ENCODE results near the gene KRTAP4-9.
"Not testable (repeated sequence)": the region's sequence is repeated elsewhere in the genome, so short reads cannot be mapped to it uniquely, and the experiment has no call there.

The KRTAP4-9 gene

DNA sequence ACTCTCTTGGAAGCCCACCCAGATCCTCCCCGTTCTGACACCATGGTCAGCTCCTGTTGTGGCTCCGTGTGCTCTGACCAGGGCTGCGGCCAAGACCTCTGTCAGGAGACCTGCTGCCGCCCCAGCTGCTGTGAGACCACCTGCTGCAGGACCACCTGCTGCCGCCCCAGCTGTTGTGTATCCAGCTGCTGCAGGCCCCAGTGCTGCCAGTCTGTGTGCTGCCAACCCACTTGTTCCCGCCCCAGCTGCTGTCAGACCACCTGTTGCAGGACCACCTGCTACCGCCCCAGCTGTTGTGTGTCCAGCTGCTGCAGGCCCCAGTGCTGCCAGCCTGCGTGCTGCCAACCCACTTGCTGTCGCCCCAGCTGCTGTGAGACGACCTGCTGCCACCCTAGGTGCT lies at the start of gene KRTAP4-9:
Gene KRTAP4-9 (plus strand): TSS at position 43 of the 400 bp plus-strand sequence. CDS start 0 bp downstream, at position 43.
- not testable (repeated sequence) for DNase-seq

DNA sequence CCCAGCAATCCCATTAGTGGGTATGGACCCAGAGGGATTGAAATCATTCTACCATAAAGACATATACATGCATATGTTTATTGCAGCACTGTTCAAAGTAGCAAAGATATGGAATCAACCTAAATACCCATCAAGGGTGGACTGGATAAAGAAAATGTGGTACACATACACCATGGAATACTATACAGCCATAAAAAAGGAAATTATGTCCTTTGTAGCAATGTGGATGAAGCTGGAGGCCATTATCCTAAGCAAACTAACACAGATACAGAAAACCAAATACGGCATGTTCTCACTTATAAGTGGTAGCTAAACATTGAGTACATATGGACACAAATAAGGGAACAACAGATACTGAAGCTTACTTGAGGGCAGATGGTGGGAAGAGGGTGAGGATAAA lies 47.6 kb upstream of the KRTAP4-9 start:
- no peak for DNase-seq

DNA sequence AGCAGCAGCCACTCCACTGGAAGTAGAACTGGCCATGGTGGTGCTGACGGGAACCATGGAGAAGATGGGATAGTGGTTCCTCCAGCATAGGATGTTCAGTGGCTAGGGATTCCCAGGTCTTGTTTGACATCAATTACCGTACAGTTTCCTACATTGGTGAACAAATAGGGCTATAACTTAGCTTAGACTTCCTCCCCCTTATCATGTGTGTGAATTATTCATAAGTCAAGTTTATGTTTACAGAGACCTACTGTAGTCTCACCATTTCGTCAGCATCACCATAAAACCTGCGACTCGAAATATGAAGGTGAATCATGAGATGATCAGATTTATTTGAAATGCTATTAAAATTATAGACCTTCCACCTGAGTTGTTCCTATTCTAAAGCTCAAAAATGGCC lies 46.4 kb upstream of the KRTAP4-9 start:
- DNase-seq = no peak

DNA sequence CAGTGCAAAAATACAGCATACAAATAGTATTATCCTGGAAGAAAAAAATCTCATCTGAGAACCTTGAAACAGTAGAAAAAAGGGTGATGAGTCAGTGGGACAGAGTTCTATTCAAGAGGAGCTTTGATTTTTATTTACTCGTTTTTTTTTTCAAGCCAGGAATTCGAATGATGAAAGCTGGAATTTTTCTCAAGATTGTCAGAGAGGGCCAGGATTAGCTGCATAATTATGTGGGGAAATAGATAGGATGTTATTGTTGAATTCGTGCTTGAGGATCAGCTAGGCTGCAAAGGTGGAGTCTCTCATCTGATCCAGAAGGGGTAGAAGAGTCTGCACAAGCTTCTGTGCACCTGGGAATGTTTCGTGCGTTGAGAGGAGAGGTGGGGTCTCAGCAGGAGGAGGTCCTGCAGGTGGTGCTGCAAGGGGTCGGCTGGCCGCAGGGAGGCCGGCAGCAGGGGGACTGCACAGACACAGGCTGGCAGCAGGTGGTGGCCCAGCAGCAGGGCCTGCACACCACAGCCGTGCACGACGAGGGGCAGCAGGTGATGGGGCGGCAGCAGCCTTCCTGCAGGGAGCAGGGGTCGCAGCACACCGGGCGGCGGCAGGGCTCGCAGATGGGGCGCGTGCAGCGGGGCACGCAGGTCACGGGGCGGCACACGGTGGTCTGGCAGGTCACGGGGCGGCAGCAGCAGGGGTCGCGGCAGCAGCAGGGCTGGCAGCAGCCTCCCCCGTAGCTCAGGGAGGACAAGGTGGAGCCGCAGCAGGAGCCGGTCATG lies 45.7 kb upstream of the KRTAP4-9 start:
- DNase-seq = not testable (repeated sequence)

DNA sequence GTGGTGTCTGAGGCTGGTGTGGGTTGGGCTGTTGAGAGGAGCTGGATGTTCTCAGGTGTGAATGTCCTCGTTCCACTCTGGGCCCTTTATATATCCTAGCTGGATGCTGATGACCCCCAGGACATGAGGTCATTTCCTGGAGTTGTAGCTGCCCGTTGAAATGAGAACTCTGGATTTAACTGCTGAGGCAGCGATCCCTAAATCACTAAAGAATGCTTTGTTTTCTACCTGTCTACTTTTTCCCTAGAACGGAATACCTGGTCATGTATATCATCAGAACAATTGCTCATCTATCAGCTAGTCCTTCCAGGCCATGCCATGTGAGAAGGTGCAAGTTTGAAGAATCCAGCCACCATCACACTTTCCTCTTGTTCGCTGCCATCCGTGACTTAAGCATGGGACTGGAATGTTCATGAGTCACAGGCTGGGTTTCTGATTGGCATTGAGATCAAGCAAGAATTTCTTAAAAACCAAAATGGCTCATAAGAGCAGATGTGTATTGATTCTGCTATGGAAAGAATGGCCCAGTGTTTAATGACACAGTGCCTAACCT lies 45.1 kb upstream of the KRTAP4-9 start, which contains the start of gene KRTAP2-3:
Gene KRTAP2-3 (minus strand): TSS at position 63 of the 553 bp plus-strand sequence. CDS start 64 bp downstream, outside the sequence.
- DNase-seq = no peak

DNA sequence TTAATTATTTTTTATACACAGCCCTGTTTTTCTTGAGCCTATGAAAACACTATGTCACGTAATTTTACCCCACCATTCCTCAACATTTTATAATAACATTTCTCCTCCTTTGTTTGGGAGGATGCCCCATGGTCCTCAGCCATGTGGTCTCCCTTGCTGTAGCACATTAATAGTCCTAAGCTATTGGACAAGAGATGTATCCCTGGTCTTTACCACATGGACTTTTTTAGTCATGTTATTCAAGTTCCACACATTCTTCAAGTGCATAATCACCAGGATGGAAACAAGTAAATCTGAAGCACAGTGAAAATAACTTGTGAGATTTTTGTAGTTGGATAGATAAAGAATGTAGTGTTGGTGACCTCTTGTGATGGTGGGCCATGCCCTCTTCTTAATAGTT lies 43.2 kb upstream of the KRTAP4-9 start:
- DNase-seq = no peak

DNA sequence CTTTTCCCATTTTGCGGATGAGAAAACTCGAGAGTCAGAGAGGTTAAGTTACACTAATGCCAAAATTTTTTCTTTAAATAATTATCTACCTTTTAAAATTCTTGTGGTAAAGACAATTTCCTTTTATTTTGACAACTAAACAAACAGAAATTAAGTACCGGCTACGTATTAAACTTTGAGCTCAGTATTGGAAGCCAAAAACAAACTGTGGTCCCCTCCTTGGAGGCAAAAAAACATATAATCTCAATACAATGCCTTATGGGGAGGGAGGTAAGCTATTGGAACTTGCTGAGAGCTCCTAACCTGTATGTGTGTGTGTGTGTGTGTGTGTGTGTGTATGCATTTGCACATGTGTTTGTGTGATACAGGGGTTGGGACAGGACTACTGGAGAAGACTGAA lies 41.7 kb upstream of the KRTAP4-9 start:
- no peak for DNase-seq

DNA sequence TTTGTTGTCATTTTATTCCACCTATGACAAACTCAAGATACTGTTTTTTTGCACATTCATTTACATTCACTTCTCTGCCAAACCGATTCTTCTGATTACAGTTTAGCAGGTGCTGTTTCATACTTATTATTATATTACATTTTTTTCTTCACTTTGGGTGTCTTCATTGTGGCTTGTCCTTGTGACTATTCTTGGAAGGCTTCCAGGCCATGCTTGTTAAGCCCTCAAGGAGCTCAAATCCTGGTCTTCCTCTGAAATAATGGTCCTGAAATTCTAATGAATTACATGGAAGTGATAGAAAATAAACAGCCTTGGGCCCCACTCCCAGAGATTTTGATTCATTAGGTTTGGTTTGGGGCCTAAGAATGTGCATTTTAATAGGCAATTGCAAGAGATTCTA lies 40.9 kb upstream of the KRTAP4-9 start:
- DNase-seq = peak; percentile 46

DNA sequence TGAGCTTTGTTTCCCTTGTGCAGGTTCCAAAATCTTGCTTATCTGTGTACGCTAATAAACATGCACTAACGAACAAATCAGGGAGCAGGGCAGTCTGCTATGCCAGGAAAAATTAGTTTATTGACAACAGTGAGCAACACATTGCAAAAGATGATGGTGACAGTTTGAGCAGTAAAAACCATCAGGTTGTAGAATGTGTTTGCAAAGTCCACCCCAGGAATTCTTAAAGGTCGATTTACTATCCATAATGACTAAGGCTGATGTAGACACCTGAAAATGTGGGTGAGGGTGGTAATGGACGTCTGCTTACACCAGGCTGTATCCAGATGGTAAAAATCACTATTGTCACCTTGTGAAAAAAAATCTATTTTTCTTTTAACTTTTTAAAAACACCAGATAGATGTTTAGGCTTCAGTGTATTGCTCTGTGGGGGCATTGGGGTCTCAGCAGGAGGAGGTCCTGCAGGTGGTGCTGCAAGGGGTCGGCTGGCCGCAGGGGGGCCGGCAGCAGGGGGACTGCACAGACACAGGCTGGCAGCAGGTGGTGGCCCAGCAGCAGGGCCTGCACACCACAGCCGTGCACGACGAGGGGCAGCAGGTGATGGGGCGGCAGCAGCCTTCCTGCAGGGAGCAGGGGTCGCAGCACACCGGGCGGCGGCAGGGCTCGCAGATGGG lies 40.0 kb upstream of the KRTAP4-9 start:
- DNase-seq = peak; percentile 9

DNA sequence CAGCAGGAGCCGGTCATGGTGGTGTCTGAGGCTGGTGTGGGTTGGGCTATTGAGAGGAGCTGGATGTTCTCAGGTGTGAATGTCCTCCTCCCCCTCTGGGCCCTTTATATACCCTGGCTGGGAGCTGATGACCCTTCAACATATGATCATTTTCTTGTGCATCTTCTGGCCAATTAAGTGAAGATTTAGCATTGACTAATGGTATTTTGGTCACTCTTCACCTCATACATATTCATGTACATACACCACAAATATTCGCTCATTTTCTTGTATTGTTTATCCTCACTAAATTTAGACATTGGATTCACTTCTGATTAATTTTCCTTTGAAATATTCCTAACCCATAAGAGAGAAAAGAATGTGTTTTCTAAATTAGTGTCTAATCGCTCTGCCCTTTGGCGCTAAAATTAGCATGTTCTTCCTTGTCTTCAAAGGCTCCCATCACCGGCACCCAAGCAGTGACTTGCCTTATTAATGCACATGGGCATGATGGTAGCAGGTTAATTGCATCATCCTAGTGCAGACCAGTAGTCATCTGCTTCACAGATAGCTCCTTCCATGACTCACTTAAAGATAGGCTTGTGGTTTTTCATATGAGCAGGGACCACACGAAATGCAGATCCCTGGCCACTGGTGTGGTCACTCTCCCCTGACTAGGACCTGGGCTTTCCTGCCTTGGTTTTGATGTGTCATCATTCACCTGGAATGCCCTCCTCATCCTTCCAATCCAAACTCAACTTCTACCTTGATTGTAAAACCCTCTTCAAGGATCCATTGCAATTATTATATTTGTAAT lies 39.2 kb upstream of the KRTAP4-9 start, which contains the start of gene KRTAP2-4:
Gene KRTAP2-4 (minus strand): TSS at position 51 of the 796 bp plus-strand sequence. CDS start 34 bp downstream, at position 17.
- peak; percentile 91 for DNase-seq

DNA sequence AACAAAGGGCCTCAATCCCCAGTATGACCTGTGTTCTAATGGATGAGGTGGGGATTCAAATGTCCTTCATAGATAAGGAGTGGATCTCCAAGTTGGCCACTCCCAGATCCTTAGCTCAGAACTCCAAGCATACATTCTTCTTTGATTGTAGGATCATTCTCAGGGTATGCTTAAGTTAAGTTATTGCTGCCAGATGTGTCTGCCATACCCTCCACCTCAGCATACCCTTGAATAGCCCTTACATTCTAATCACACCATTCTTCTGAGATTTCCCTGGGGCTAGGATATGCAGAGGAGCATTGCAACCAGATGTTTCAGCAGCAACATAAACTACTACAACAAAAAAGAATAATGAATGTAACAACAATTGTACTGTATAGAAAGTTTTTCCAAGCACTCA lies 37.9 kb upstream of the KRTAP4-9 start:
- no peak for DNase-seq

DNA sequence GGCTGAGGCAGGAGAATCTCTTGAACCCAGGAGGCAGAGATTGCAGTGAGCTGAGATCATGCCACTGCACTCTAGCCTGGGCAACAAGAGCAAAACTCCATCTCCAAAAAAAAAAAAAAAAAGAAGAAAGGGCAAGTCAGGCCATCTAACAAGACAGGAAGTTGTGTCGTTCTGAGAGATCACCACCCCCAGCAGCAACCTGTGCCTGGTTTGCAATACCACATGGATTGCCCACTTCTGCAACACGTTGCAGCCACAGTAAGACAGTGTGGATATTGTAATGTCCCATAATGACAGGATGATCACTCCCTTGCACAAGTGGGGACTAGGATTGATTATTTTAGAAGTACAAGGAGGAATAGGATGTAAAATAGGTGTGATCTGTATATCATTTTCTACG lies 36.2 kb upstream of the KRTAP4-9 start:
- DNase-seq = no peak

DNA sequence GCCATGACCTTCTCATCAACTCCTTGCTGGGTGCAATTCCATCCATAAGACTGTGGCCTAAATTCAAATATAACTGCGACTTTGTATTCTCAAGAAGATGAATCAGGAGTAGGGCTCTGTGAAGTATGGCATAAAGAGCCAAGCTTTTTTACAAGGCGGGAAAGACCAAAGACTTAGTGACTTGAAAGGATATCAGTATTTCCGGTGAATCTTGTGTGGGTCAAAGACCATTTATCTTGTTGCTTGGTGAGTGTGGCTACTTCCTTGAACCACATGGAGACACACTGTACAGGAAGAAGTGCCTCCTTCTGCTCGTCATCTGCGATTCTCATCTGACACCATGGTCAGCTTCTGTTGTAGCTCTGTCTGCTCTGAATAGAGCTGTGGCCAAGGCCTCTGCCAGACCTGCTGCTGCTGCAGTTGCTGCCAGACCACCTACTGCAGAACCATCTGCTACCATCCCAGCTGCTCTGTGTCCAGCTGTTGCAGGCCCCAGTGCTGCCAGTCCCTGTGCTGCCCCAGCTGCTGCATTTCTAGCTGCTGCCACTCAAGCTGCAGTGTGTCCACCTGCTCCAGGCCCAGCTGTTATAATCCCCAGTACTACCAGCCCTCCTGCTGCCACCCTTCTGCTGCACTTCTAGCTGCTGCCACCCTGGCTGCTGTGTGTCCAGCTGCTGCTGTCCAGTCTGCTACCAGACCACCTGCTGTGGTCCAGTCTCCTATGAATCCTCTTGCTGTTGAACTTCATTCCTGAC lies 33.4 kb upstream of the KRTAP4-9 start:
- no peak for DNase-seq

DNA sequence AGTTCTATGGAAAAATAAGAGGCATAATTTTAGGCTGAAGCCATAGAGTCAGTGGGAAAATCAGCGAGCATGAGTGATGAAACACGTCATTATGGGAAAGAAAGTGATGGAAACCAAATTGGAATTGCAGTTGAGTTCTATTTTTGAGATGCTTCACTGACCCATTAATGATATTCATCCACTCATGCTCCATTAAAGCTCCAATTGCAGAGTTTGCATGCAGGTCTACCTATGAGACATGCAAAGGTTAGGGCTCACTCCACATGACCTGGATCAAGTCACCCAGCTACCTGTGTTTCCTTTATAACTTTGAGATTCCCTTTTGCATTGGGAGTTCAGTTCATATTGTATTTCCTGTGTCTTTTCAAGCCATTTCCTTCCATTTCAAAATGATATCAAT lies 31.5 kb upstream of the KRTAP4-9 start:
- DNase-seq = no peak

DNA sequence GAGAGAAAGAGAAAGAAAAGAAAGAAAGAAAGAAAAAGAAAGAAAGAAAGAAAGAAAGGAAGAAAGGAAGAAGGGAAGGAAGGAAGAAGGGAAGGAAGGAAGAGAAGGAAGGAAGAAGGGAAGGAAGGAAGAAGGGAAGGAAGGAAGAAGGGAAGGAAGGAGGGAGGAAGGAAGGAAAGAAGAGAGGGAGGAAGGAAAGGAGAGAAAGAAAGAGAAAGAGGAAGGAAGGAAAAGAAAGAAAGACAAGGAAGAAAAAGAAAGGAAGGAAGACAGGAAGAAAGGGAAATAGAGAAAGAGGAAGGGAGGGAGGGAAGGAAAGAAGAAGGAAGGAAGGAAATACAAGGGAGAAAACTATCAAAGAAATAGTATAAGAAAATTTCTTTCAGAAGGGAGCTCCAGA lies 28.4 kb upstream of the KRTAP4-9 start:
- DNase-seq = no peak

DNA sequence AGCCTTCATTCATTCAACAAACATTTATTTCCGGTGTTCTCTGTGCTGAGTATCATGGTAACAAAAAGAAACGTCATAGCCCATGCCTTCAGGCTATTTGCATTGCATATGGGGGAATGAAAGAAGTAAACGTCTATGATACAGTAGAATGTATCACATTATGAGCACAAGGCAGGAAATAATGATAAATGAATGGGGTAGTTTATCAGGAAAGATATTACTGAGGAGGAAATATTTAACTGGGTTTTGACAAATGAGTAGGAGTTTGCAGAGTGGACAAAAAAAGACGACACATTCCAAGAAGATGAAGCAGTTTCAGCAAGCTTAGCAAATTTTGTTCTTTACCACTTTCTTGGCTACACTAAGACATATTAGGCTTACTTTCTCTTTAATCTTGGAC lies 22.6 kb upstream of the KRTAP4-9 start:
- DNase-seq = no peak

DNA sequence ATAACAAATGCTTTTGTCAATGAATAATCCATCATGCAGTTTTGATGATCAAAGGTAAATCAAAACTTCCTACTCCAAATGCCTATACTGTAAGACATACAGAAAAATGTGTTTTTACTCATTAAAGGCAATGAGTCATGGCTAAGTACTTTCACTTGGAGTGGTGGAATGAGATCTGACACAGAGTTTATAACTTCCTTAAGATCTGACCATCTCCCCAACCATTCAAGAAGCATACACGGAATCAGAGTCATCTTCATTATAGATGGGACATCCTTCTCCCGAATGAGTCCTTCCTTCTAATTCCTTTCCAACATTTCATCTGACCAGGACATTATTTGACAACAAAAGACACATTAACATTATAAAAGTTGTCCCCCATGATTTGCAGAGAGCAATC lies 21.8 kb upstream of the KRTAP4-9 start:
- not testable (repeated sequence) for DNase-seq

DNA sequence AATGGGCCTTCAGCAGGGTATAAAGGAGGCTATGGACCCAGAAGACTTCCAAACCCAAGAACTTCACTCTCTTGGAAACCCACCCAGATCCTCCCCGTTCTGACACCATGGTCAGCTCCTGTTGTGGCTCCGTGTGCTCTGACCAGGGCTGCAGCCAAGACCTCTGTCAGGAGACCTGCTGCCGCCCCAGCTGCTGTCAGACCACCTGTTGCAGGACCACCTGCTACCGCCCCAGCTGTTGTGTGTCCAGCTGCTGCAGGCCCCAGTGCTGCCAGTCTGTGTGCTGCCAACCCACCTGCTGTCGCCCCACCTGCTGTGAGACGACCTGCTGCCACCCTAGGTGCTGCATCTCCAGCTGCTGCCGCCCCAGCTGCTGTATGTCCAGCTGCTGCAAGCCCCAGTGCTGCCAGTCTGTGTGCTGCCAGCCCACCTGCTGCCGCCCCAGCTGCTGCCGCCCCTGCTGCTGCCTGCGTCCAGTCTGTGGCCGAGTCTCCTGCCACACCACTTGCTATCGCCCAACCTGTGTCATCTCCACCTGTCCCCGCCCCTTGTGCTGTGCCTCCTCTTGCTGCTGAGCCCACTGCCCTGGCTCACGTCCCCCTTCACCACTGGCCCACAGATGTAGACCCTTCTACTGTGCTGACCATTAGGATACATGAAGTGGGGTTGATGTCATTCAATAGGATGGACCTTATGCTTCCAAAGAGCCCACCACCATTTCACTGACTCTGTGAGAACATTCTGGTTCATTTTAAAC lies 20.9 kb upstream of the KRTAP4-9 start, which contains the start of gene KRTAP4-7:
Gene KRTAP4-7 (plus strand): TSS at position 51 of the 757 bp plus-strand sequence. CDS start 57 bp downstream, at position 108.
- DNase-seq = not testable (repeated sequence)

DNA sequence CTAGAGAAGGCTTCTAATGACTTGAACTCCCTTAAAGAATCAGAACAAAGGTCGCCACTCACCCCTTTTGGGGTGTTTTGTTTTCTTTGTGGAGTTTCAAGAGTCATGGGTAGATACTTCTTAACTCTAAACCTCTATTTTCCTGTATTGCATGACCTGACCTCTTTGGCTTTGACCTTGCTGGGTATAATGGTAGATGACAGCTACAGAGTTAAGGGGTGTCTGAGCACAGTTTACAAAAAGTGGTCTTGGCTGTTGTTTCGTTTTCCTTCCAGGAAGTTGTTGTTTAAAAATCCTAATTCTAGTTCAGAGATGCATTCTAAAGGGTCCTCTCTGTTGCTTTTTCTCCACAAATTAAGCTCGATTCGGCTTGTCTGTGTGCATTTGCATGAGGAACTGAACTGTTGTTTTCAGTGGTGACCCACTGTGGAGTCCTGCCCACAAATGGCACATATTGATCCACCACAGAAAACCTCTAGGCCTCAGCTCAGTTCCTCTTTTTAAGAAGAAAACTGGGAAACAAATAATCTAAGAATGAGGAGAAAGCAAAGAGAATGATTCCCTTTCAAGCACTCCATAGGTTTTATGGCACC lies 16.3 kb upstream of the KRTAP4-9 start:
- DNase-seq = not testable (repeated sequence)

DNA sequence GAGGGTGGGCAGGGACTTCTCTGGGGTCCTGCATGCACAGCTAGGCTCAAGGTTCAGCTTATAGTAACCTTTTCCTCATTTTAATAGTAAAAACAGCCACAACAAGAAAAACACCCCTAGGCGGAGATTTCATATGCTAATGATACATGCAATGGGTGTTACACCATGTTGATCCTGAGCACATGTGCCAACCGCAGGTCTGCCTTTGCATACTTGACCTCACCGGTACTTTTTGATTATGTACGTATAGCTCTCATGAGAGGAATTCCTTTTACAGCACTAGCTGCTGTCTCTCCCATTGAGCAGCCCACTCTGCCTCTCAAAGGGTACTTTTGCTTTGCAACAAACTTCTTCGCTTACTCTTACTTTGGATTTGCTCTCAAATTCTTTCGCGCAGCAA lies 9.1 kb upstream of the KRTAP4-9 start:
- DNase-seq = no peak

DNA sequence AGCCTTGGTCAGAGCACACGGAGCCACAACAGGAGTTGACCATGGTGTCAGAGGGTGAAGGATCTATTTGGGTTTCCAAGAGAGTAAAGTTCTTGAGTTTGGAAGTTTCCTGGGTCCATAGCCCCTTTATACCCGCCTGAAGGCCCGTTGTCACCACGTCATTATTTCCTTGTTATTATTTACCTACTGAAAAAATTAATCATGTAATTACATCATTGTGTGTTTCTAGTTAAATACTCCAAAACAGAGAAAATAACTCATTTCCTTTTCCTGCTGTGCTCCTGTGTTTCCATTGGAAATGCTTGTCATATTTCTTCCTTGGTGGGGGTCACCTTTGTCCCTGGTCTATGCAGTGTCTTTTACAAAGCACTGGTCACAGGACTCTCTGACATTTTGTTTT lies 7.1 kb upstream of the KRTAP4-9 start, which contains the start of gene KRTAP4-8:
Gene KRTAP4-8 (minus strand): TSS at position 101 of the 400 bp plus-strand sequence. CDS start 58 bp downstream, at position 43.
- no peak for DNase-seq

Measured in OCI-M1 (cell line).